HCT116 (cell line): ENCODE measurements around the gene ARHGEF40. TPM values are rescaled to one million over a fixed set of nuclear protein-coding genes. Genes with fewer than 3 reads are reported as not detected.

ENCODE experiments used
- ATAC-seq: fragments of 200-7000 bp; cut with Tn5 transposase; 2 replicates; pipeline ENCODE4 v1.9.1; 2020; ENCODE audit warnings: mild to moderate bottlenecking, moderate library complexity
- BruUV-seq: library from RNA; stranded (reverse); fragments of 400-500 nt; replicated peaks from 2 replicates; lab custom pipeline; 2021; lab: Mats Ljungman, UMichigan
- CTCF ChIA-PET: fragments of 300-600 bp; sonication (Branson Sonifier 250); formaldehyde crosslinking; loops from one replicate; lab custom pipeline; 2021; ENCODE audit warnings: antibody characterized with exemption; lab: Charles Lee
- POLR2A ChIA-PET: fragments of 300-600, 350-600 bp; sonication (Branson Sonifier 250); formaldehyde crosslinking; loops from one replicate; lab custom pipeline; 2021; ENCODE audit warnings: antibody characterized with exemption; lab: Charles Lee
- RAD21 ChIA-PET, 2 experiments: fragments of 300-600 bp; sonication (Branson Sonifier 250); formaldehyde crosslinking; loops; one replicate each; lab custom pipeline; 2023; ENCODE audit warnings: low total read pairs in 2 of 2; ENCODE audit not compliant: uncharacterized antibody in 2 of 2, unreplicated experiment in 2 of 2, low non-redundant PET in 1 of 2; lab: Charles Lee
- DNase-seq: peaks from one replicate; pipeline ENCODE4 v3.0.0-alpha.2; 2010; ENCODE audit warnings: low read depth, low spot score
- H2AFZ ChIP-seq: fragments of 200-600 bp; shearing (Covaris generic), sonication (generic); 2 replicates; pipeline ENCODE4 v1.6.1; 2017; ENCODE audit warnings: low read depth, mixed run types, mixed read lengths, antibody characterized with exemption, low read length; ENCODE audit not compliant: poor library complexity, severe bottlenecking
- H3K27ac ChIP-seq: 2 replicates; pipeline ENCODE4 v1.5.1; 2012; ENCODE audit warnings: low read depth, low read length
- H3K27me3 ChIP-seq: fragments of 200-600 bp; sonication (generic); 2 replicates; pipeline ENCODE4 v1.6.1; 2016; ENCODE audit warnings: mixed run types, low read length, mixed read lengths; ENCODE audit not compliant: insufficient read depth
- H3K36me3 ChIP-seq, 2 experiments: fragments of 200-500 bp in 1 of 2; fragments of 200-600 bp in 1 of 2; sonication (Bioruptor generic) in 1 of 2; sonication (generic) in 1 of 2; 2 replicates each; pipeline versions ENCODE4 v1.5.1 to v1.6.1; 2014 to 2016; ENCODE audit warnings: low read length in 2 of 2, inconsistent platforms in 1 of 2, mixed read lengths in 1 of 2, mixed run types in 1 of 2; ENCODE audit not compliant: insufficient read depth in 2 of 2, control insufficient read depth in 1 of 2
- H3K4me1 ChIP-seq, 2 experiments: fragments of 200-600 bp in 1 of 2; sonication (generic) in 1 of 2; 2 replicates each; pipeline versions ENCODE4 v1.5.1 to v1.6.1; 2012 to 2017; ENCODE audit warnings: low read length in 2 of 2, inconsistent platforms in 1 of 2, mild to moderate bottlenecking in 1 of 2, mixed read lengths in 1 of 2, mixed run types in 1 of 2, moderate library complexity in 1 of 2; ENCODE audit not compliant: insufficient read depth in 2 of 2, control insufficient read depth in 1 of 2
- H3K4me2 ChIP-seq: fragments of 200-600 bp; sonication (generic); 2 replicates; pipeline ENCODE4 v1.6.1; 2017; ENCODE audit warnings: mixed run types, low read length, mixed read lengths
- H3K4me3 ChIP-seq, 2 experiments: fragments of 200-600 bp in 1 of 2; sonication (generic) in 1 of 2; replicated peaks in 1 of 2; 2 replicates each; pipeline ENCODE4 v1.5.1; 2011 to 2016; ENCODE audit warnings: low read length in 2 of 2, control low read depth in 1 of 2, low read depth in 1 of 2, mild to moderate bottlenecking in 1 of 2, mixed read lengths in 1 of 2, mixed run types in 1 of 2
- H3K79me2 ChIP-seq: fragments of 200-600 bp; sonication (generic); 2 replicates; pipeline ENCODE4 v1.6.1; 2017; ENCODE audit warnings: mild to moderate bottlenecking, mixed run types, low read length, moderate library complexity, mixed read lengths; ENCODE audit not compliant: insufficient read depth
- H3K9ac ChIP-seq: fragments of 200-600 bp; sonication (generic); 2 replicates; pipeline ENCODE4 v1.6.1; 2016; ENCODE audit warnings: low read length, mixed read lengths
- H3K9me2 ChIP-seq: fragments of 200-600 bp; sonication (generic), shearing (Covaris generic); 2 replicates; pipeline ENCODE4 v1.6.1; 2017; ENCODE audit warnings: mixed run types, mild to moderate bottlenecking, moderate library complexity; ENCODE audit not compliant: insufficient read depth
- H3K9me3 ChIP-seq, 2 experiments: fragments of 200-500 bp in 1 of 2; fragments of 200-600 bp in 1 of 2; sonication (Bioruptor generic) in 1 of 2; sonication (generic) in 1 of 2; 2 replicates each; pipeline ENCODE4 v1.6.1; 2014 to 2017; ENCODE audit warnings: low read length in 2 of 2, mixed read lengths in 2 of 2, inconsistent platforms in 1 of 2, low read depth in 1 of 2, mild to moderate bottlenecking in 1 of 2, mixed run types in 1 of 2, moderate library complexity in 1 of 2; ENCODE audit not compliant: control insufficient read depth in 1 of 2, insufficient read depth in 1 of 2
- H4K20me1 ChIP-seq: fragments of 200-600 bp; sonication (generic), shearing (Covaris generic); 2 replicates; pipeline ENCODE4 v1.6.1; 2017; ENCODE audit warnings: mixed run types, mild to moderate bottlenecking, moderate library complexity; ENCODE audit not compliant: insufficient read depth
- EZH2phosphoT487 ChIP-seq: fragments of 200-600 bp; IDR thresholded peaks from 2 replicates; pipeline ENCODE4 v1.6.1; 2018; ENCODE audit warnings: antibody characterized with exemption, borderline replicate concordance
- SRF ChIP-seq: IDR thresholded peaks from 2 replicates; pipeline ENCODE4 v1.6.1; 2012; ENCODE audit warnings: low read depth
- ZNF274 ChIP-seq: fragments of 200-500 bp; sonication (Bioruptor generic); IDR thresholded peaks from 2 replicates; pipeline ENCODE4 v1.6.1; 2014; ENCODE audit warnings: mild to moderate bottlenecking, low read depth, low read length, inconsistent platforms
- intact Hi-C: fragments of 100-400 bp; cut with micrococcal nuclease; formaldehyde crosslinking; loops from 2 replicates; pipeline ENCODE4 v1.10.0; 2022
- total RNA-seq: library from RNA; stranded (reverse); gene quantifications from one replicate; pipeline ENCODE4 v1.2.1, GENCODE V29; 2021; ENCODE audit not compliant: unreplicated experiment
- TF ChIP-seq, protein P1 (sequence below), 3 experiments: fragments of 200-600 bp in 1 of 3; sonication (generic) in 1 of 3; IDR thresholded peaks in 2 of 3; conservative IDR thresholded peaks in 1 of 3; 2 replicates each; pipeline ENCODE4 v1.5.1; 2012 to 2017; ENCODE audit warnings: low read depth in 2 of 3, low read length in 2 of 3, antibody characterized with exemption in 1 of 3, borderline replicate concordance in 1 of 3, control low read depth in 1 of 3, mild to moderate bottlenecking in 1 of 3, mixed read lengths in 1 of 3, mixed run types in 1 of 3, moderate library complexity in 1 of 3; ENCODE audit not compliant: insufficient read depth in 1 of 3

Gene ARHGEF40
- total RNA-seq, 1 experiment from 2014 or later: 6.3 TPM

DNA sequence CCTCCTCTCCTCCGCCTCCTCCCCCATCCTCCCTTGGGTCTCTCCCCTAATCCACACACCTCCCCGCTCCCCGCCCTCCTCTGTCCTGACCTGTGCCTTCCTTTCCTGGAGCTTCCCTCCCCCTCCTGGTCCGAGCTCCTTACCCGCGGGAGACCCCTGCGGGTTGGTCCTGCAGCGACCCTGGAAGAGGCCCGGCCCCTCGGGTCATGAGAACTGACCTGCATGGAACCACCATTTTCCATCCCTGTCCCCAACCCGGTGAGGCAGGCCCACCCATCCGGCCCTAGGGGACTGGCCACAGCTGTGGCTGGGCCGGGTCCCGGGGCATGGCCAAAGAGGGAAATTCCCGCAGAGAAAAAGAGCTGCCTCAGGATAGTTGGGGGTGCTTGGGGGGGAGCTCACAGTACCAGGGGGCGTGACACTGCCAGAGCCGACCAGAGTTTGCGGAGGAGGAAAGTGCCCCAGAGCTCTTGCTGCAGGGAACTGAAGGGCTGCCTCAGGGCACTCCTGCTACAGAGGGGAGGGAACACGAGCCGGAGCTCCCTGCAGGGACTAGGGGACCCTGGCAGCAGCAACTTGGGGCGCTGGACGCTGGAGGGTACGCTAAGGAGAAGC is 613 bp downstream of the ARHGEF40 start:
- ChIA-PET POLR2A (no interaction called here), CTCF (interaction anchor here (0.9 to 2.4 kb wide), 7 partner anchors 17 to 100 kb away, joined by 3 to 10 read pairs (median 4); no protein-coding TSS in a partner anchor), RAD21 (interaction anchor here (0.7 to 1.8 kb wide), 2 partner anchors 56 to 93 kb away, joined by 6 read pairs; no protein-coding TSS in a partner anchor)
- no peaks in the 10 kb centered on the region for H3K79me2 ChIP-seq
- H3K27me3 ChIP-seq: 0 out of 2 replicates have a peak, but pooled peaks cover 4% of the 10 kb centered on the region
- H3K36me3 ChIP-seq: no peaks in the 10 kb centered on the region
- peak overlapping the region; percentile 32 for H2AFZ ChIP-seq
- peak; percentile 45 for ATAC-seq
- peak overlapping the region; percentile 60 for H3K9ac ChIP-seq
- H4K20me1 ChIP-seq: no peaks in the 10 kb centered on the region
- TF ChIP-seq, protein P1, sequence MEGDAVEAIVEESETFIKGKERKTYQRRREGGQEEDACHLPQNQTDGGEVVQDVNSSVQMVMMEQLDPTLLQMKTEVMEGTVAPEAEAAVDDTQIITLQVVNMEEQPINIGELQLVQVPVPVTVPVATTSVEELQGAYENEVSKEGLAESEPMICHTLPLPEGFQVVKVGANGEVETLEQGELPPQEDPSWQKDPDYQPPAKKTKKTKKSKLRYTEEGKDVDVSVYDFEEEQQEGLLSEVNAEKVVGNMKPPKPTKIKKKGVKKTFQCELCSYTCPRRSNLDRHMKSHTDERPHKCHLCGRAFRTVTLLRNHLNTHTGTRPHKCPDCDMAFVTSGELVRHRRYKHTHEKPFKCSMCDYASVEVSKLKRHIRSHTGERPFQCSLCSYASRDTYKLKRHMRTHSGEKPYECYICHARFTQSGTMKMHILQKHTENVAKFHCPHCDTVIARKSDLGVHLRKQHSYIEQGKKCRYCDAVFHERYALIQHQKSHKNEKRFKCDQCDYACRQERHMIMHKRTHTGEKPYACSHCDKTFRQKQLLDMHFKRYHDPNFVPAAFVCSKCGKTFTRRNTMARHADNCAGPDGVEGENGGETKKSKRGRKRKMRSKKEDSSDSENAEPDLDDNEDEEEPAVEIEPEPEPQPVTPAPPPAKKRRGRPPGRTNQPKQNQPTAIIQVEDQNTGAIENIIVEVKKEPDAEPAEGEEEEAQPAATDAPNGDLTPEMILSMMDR (IDR thresholded peaks at IDR 0.05 in 2 of 3, conservative IDR thresholded peaks at IDR 0.05 in 1 of 3; ENCODE audit: borderline replicate concordance in 1 of 3, insufficient read depth in 1 of 3, low read depth in 2 of 3, low read length in 2 of 3): no peak
- TF ChIP-seq EZH2phosphoT487 (no peak), ZNF274 (no peak), SRF (no peak)
- no peak for DNase-seq
- peaks cover 7 to 28% of the 10 kb centered on the region in 2 experiments for H3K4me1 ChIP-seq
- H3K9me2 ChIP-seq: no peaks in the 10 kb centered on the region
- intact Hi-C loops: no loop called here
- H3K27ac ChIP-seq: peak overlapping the region; percentile 47; the same call in 1 of the 2 replicates
- H3K4me2 ChIP-seq: peak overlapping the region; percentile 97
- peak overlapping the region; percentile 61 to 74 for H3K4me3 ChIP-seq
- BruUV-seq: TSS peak; percentile 38
- no peaks in the 10 kb centered on the region for H3K9me3 ChIP-seq
